Suppressor macrophage treated with lipopolysaccharide for 1 hour (primary cell): Measurements from ENCODE around the gene FAM167B.

Experiments used
- DNase-seq, 3 donors: peaks; one replicate each; pipeline ENCODE4 v3.0.0-alpha.2; 2020 to 2022

The FAM167B gene

GRCh38 chr1:32246888-32247273, at the start of gene FAM167B:
FAM167B (plus strand) TSS chr1:32247222; CDS start chr1:32247422, 200 bp downstream.
- no peak for DNase-seq

GRCh38 chr1:32197837-32198236, 49.2 kb upstream of the FAM167B start:
- no peak for DNase-seq

GRCh38 chr1:32198237-32199042, 48.6 kb upstream of the FAM167B start:
- no peak for DNase-seq

- no peak for DNase-seq
These were observed 47.8 kb upstream of the FAM167B start for GRCh38 chr1:32199043-32199716.

DNA sequence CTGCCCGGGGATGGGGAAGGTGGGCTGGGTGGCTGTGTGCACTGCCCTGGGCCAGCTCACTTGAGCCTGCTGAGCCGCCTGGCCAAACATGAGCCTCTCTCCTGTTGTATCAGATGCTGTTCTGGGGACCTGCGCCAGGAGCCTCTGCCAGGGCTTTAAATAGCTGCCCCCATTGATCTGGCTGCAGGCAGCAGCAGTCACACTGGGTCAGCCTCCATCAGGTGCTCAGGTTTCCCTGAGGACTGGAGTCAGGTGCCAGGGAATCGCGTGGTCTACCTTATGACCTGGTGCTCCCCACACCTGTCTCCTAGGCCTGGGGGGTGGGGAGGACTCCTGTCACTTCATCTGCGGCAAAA, 47.3 kb upstream of the FAM167B start:
- no peak for DNase-seq

DNA sequence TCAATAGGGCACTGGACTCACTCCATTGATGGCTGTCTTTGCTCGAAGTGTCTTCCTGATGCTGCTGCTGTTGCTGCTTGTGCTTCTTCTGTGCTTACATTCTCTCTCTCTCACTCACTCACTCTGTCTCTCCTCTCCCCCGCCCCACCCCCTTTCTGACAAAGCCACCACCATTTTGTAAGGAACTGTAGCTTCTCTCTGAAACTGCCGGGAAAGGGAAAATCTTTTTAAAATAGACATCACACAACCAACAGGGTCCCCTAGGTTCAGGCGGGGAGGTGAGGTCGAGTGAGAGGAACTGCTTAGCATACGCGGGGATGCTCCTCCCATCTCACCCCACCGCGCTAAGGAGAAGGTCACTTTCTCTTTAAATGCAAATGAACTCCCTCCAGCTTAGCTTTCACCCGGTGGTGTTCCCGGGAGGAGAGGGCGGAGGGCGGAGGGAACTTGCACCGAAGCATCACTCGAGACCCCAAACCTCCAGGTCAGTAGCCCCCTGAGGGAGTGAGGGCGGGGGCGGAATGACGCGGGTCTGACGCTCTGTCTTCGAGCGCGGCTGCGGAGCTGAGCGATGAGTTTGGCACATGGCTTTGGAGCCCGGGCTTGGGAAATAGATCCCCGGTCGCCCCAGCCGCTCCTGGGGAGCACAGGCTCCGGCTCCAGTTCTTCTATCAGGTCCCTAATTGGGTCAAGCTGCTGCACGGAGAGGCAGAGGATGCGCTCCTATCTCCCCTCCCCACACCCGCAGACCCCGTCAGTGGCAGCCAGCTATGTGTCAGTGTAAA, 46.6 kb upstream of the FAM167B start, which contains the start of gene CCDC28B:
Gene CCDC28B, plus strand, starts transcription at position 370 of the 785 bp plus-strand sequence. CDS start 1,341 bp downstream, outside the sequence.
- peak in 2 of 3 donors; percentile 36 to 55 for DNase-seq

DNA sequence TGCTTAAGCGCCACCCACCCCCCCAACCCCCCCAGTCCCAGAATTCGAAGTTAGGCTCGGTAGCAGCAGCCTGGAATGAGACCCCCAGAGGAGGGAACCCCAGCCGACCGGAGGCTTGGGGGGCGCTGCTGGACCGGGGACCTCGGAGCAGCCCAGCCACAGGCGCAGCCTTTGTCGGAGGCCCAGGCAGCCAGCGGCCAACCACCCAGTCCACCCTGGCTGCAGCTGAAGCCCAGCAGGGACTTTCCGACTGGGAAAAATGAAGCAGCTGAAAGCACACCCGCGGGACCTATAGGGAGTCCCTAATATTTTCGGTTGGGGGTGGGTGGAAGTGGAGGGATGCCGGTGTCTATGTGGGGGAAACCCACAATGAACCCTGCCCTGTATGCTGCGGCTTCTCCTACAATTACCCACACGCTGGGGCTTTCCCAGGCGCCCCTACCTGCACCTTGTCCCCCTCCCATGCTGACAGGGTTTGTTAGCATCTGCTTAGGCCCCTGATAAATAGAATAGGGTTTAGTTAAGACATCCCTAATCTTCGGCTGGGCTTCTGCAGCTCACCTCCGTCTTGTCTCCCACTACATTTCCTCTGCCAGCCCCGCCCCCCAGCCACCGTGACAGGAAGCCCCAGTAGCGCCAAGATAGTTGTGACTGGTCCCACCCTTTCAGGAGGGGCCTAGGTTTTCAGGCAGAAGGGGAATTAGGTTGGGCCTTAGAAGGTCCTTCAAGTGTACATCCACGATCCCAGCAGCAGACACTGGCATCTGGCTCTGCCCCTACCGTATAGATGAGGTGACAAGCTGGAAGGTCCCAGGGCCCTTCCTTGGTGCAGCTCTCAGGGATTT, 45.8 kb upstream of the FAM167B start:
- DNase-seq = peak; percentile 82 to 89 (median 86)

DNA sequence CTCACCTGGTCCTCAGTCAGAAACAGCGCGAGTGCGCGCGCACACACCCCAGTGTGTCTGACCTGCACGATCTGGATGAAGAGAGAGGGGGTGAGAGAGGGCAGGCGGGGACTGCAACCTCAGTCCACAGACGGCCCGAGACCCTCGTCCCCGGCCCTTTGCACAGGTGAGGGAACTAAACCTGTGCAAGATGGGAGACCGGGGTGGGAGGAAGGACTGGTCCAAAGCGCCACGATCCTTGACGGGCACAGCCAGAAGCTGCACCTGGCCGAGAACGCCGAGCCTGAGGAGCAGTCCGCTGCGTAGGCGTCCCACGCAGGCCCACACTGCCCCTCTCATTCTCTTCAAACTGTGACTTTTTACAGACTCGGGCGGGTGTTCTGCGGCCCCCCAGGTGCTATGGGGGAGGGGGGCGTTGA, 42.1 kb upstream of the FAM167B start:
- no peak for DNase-seq

- DNase-seq = peak; percentile 82 to 93 (median 91)
These were observed 41.3 kb upstream of the FAM167B start, which contains the start of gene IQCC for GRCh38 chr1:32205401-32206370. IQCC (plus strand) TSS chr1:32205671; CDS start chr1:32205682, 11 bp downstream.

GRCh38 chr1:32208469-32208868, 38.6 kb upstream of the FAM167B start:
- no peak for DNase-seq

GRCh38 chr1:32208891-32209328, 38.1 kb upstream of the FAM167B start, which contains the start of gene DCDC2B:
DCDC2B (plus strand) TSS chr1:32209089; CDS start chr1:32209094, 5 bp downstream.
- DNase-seq = no peak

- peak; percentile 76 to 80 (median 78) for DNase-seq
These were observed 31.2 kb upstream of the FAM167B start for GRCh38 chr1:32215629-32216480.

DNA sequence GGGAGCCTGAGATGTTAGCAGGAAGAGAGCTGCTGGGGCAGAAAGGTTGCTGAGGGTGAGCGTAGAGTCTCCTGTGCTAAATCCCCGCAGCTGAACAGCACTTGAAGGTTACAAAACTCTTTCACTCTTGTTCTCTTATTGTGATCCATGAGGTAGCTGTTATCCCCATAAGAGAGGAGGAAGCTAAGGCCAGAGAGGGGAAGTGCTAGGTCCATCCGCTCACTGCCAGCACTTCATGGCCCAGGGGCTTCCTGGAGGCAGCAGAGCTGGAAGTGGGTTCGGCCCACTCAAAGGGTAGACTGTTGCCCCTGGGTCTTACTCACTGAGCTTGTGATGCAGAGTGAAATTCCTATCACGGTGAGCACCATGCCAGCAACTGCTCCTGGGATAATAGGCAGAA, 30.5 kb upstream of the FAM167B start:
- DNase-seq = peak in 2 of 3 donors; percentile 24 to 33

DNA sequence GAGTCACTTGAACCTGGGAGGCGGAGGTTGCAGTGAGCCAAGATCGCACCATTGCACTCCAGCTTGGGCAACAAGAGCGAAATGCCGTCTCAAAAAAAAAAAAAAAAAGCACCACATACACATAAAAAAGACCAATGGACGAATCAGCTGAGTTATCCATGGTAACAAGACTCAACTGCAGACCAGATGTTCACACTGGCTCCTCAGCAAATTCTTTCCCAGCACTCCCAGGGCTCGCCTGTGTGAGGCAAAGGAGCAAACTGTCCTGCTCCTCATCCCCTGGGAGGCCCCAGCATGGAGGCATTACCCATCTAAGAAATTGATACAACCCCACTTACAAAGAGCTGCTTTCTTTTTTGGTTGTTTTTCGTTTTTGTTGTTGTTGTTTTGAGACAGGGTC, 28.0 kb upstream of the FAM167B start:
- DNase-seq = no peak

DNA sequence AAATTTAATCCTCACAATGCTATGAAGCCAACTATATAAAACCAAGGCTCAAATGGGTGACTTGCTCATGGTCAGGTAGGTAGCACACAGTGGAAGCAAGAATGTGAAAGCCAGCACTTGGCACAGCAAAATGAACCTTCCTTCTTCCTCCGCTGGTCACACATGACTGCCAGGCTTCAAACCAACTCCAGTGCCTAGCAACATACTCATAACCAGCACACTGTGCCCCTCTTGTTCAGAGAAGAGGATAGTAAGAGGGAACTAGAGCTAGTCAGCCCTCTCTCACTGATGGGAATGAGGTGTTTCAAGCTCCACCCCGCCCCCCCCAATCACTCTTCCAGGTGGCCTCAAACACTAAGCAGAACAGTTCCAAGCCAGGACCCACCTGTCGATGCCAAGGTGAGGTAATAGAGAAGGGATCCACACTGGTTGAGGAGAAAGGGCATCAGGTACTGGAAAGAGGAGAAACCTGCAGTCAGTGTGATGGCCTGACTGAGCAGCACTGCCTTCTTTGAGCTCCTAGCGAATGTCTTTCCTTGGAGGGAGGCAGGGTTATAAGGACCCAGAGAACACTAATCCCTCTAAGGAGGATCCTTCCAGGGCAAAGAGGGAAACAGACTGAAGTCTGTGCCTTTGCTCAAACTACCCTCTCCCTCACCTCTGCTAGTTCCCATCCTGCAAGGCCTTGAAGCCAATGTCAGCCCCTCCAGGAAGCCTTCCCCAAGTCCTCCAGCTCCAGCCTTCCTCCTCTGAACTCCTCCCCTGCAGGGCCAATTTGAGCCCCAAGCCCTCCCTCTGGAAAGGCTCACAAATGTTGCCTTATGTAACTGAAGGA, 26.1 kb upstream of the FAM167B start:
- no peak for DNase-seq

- DNase-seq = no peak
These were observed 25.4 kb upstream of the FAM167B start for GRCh38 chr1:32221581-32221979.

DNA sequence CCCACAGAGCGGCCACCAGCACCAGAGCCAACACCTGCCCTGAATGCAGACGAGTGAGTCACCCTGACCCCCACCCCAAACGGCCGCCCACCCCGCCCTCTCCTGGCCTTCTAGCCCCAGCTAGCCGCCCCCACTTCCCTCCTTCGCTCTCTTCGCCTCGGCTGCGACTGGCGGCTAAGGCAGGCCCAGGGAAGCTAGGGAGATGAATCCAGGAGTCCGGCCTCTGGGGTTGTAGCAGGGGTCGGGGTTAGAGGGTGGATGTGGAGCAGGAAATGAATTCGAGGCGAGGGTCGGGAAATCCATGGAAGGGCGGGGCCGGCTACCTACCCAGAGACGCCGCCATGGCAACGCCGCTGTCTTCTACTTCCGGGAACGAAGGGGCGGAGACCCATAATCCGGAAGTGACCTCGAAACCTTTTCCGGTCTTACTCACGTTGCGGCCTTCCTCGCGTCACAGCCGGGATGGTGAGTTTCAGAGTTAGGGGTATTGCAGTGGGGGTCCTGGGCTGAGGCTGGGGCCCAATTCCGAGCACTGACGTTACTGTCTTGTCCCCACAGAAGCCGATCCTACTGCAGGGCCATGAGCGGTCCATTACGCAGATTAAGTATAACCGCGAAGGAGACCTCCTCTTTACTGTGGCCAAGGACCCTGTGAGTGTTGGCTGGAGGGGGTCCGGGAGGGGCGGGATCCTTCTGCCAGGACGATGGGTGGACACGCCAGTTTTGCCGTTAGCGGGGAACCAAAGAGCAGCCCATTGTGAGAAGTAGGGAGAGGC, 24.9 kb upstream of the FAM167B start, which contains the start of the genes EIF3I and TMEM234:
Gene EIF3I, plus strand, starts transcription at position 428 of the 776 bp plus-strand sequence. Its CDS starts 35 bp downstream, at position 463.
Gene TMEM234, minus strand, starts transcription at position 374 of the 776 bp plus-strand sequence. Its CDS starts 31 bp downstream, at position 343.
- DNase-seq = peak; percentile 95 to 97 (median 96)

GRCh38 chr1:32223683-32224082, 23.3 kb upstream of the FAM167B start:
- DNase-seq = no peak
